HCT116 (cell line): ENCODE results near the gene SHROOM3.

Experiments used
- CEBPB ChIP-seq: IDR thresholded peaks from 2 replicates; pipeline ENCODE4 v1.6.1; 2012; ENCODE audit warnings: low read depth
- EGR1 ChIP-seq: IDR thresholded peaks from 2 replicates; pipeline ENCODE4 v1.6.1; 2012; ENCODE audit warnings: low read depth
- EZH2 ChIP-seq: fragments of 200-600 bp; sonication (generic); IDR thresholded peaks from 2 replicates; pipeline ENCODE4 v1.6.1; 2017; ENCODE audit warnings: antibody characterized with exemption, mixed run types
- JUND ChIP-seq: IDR thresholded peaks from 2 replicates; pipeline ENCODE4 v1.6.1; 2012
- POLR2A ChIP-seq: IDR thresholded peaks from 2 replicates; pipeline ENCODE4 v1.7.0; 2011; ENCODE audit warnings: borderline replicate concordance; ENCODE audit not compliant: insufficient read depth, insufficient read length; ENCODE audit errors: extremely low read depth
- POLR2AphosphoS5 ChIP-seq: IDR thresholded peaks from 2 replicates; pipeline ENCODE4 v1.6.1; 2011; ENCODE audit warnings: mild to moderate bottlenecking, low read depth, low read length, moderate library complexity
- RAD21 ChIP-seq: IDR thresholded peaks from 2 replicates; pipeline ENCODE4 v1.6.1; 2012; ENCODE audit warnings: low read depth, mild to moderate bottlenecking
- SP1 ChIP-seq: IDR thresholded peaks from 2 replicates; pipeline ENCODE4 v1.6.1; 2012; ENCODE audit warnings: low read depth
- TCF7L2 ChIP-seq: IDR thresholded peaks from 2 replicates; pipeline ENCODE4 v1.7.0; 2011; ENCODE audit warnings: borderline replicate concordance, inconsistent platforms; ENCODE audit not compliant: insufficient read depth, insufficient read length; ENCODE audit errors: extremely low read depth
- ZNF274 ChIP-seq: fragments of 200-500 bp; sonication (Bioruptor generic); IDR thresholded peaks from 2 replicates; pipeline ENCODE4 v1.6.1; 2014; ENCODE audit warnings: mild to moderate bottlenecking, low read depth, low read length, inconsistent platforms
- TF ChIP-seq, protein P1 (sequence below), 3 experiments: fragments of 200-600 bp in 1 of 3; sonication (generic) in 1 of 3; IDR thresholded peaks in 2 of 3; conservative IDR thresholded peaks in 1 of 3; 2 replicates each; pipeline ENCODE4 v1.5.1; 2012 to 2017; ENCODE audit warnings: low read depth in 2 of 3, low read length in 2 of 3, antibody characterized with exemption in 1 of 3, borderline replicate concordance in 1 of 3, control low read depth in 1 of 3, mild to moderate bottlenecking in 1 of 3, mixed read lengths in 1 of 3, mixed run types in 1 of 3, moderate library complexity in 1 of 3; ENCODE audit not compliant: insufficient read depth in 1 of 3
- TF ChIP-seq, protein P2 (sequence below): IDR thresholded peaks from 2 replicates; pipeline ENCODE4 v1.6.1; 2012
- TF ChIP-seq, protein P3 (sequence below): IDR thresholded peaks from 2 replicates; pipeline ENCODE4 v1.6.1; 2012; ENCODE audit warnings: low read depth
- TF ChIP-seq, protein P4 (sequence below): IDR thresholded peaks from 2 replicates; pipeline ENCODE4 v1.6.1; 2012

DNA sequence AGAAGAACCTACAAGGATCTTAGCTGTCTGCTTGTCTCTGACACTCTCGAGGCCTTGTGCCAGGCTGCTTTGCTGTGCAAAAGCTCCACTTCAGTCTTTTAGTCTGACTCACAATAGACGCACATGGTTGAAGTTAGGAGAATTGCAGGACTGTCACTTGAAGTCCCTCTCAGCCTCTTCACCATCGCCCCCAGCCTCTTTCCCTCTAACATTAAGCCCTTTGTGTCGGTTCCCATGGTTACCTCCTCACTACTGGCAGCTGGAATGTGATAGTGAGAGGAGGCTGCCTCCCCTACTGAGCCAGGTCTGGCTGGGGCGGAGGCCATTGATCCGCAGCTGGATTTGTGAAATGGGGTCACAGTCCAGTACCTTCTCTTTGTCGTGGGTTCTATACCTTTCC lies 261.1 kb downstream of the SHROOM3 start:
- TF ChIP-seq POLR2AphosphoS5 (no peak), TCF7L2 (no peak), ZNF274 (no peak), POLR2A (no peak), EZH2 (no peak), EGR1 (no peak), JUND (no peak), CEBPB (no peak), RAD21 (no peak), SP1 (no peak)
- TF ChIP-seq, protein P1, sequence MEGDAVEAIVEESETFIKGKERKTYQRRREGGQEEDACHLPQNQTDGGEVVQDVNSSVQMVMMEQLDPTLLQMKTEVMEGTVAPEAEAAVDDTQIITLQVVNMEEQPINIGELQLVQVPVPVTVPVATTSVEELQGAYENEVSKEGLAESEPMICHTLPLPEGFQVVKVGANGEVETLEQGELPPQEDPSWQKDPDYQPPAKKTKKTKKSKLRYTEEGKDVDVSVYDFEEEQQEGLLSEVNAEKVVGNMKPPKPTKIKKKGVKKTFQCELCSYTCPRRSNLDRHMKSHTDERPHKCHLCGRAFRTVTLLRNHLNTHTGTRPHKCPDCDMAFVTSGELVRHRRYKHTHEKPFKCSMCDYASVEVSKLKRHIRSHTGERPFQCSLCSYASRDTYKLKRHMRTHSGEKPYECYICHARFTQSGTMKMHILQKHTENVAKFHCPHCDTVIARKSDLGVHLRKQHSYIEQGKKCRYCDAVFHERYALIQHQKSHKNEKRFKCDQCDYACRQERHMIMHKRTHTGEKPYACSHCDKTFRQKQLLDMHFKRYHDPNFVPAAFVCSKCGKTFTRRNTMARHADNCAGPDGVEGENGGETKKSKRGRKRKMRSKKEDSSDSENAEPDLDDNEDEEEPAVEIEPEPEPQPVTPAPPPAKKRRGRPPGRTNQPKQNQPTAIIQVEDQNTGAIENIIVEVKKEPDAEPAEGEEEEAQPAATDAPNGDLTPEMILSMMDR (IDR thresholded peaks at IDR 0.05 in 2 of 3, conservative IDR thresholded peaks at IDR 0.05 in 1 of 3; ENCODE audit: borderline replicate concordance in 1 of 3, insufficient read depth in 1 of 3, low read depth in 2 of 3, low read length in 2 of 3) = no peak
- TF ChIP-seq, protein P2, sequence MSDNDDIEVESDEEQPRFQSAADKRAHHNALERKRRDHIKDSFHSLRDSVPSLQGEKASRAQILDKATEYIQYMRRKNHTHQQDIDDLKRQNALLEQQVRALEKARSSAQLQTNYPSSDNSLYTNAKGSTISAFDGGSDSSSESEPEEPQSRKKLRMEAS = no peak
- TF ChIP-seq, protein P3, sequence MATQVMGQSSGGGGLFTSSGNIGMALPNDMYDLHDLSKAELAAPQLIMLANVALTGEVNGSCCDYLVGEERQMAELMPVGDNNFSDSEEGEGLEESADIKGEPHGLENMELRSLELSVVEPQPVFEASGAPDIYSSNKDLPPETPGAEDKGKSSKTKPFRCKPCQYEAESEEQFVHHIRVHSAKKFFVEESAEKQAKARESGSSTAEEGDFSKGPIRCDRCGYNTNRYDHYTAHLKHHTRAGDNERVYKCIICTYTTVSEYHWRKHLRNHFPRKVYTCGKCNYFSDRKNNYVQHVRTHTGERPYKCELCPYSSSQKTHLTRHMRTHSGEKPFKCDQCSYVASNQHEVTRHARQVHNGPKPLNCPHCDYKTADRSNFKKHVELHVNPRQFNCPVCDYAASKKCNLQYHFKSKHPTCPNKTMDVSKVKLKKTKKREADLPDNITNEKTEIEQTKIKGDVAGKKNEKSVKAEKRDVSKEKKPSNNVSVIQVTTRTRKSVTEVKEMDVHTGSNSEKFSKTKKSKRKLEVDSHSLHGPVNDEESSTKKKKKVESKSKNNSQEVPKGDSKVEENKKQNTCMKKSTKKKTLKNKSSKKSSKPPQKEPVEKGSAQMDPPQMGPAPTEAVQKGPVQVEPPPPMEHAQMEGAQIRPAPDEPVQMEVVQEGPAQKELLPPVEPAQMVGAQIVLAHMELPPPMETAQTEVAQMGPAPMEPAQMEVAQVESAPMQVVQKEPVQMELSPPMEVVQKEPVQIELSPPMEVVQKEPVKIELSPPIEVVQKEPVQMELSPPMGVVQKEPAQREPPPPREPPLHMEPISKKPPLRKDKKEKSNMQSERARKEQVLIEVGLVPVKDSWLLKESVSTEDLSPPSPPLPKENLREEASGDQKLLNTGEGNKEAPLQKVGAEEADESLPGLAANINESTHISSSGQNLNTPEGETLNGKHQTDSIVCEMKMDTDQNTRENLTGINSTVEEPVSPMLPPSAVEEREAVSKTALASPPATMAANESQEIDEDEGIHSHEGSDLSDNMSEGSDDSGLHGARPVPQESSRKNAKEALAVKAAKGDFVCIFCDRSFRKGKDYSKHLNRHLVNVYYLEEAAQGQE = no peak
- TF ChIP-seq, protein P4, sequence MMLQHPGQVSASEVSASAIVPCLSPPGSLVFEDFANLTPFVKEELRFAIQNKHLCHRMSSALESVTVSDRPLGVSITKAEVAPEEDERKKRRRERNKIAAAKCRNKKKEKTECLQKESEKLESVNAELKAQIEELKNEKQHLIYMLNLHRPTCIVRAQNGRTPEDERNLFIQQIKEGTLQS = no peak
